Stomach (tissue), 4 donors: ENCODE results near the gene CFAP54.

Experiments used
- POLR2A ChIP-seq, 4 donors: fragments of 450-650 bp; IDR thresholded peaks; one replicate each; pipeline ENCODE4 v1.6.1; 2016; ENCODE audit warnings: antibody characterized with exemption in 4 of 4, control low read depth in 2 of 4, mild to moderate bottlenecking in 1 of 4, moderate library complexity in 1 of 4
- TF ChIP-seq, protein P1 (sequence below), 7 experiments: fragments of 450-650 bp in 4 of 7; fragments of 200-600 bp in 3 of 7; sonication (generic) in 3 of 7; IDR thresholded peaks; one replicate each; pipeline ENCODE4 v1.5.1; 2016 to 2019; ENCODE audit warnings: antibody characterized with exemption in 7 of 7, control low read depth in 2 of 7, mild to moderate bottlenecking in 1 of 7

DNA sequence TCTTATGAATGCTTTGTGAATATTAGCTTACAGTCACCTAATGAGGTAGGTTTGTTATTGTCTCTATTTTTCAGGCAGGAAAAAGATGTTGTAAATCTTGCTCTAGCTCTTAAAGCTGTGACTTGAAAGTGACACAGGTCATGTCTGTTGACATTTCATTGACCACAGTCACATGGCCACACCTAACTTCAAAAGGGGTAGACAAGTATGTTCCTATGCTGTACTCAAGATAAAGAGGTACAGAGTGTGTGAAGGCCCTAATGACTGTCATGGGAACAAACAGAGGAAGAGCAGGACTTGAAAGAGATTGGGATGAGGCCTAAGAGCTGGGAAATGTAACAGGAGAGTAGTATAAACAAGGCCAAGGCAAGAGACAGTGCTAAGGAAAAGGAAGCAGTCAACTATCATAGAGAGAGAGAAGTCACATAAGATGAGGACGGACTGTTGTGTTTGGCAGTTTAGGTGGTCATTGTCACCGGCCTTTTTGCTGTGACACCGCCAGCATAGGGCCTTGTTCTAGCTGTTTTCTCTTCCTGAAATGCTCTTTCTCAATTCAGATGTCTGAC, 181.0 kb downstream of the CFAP54 start:
- TF ChIP-seq, protein P1, sequence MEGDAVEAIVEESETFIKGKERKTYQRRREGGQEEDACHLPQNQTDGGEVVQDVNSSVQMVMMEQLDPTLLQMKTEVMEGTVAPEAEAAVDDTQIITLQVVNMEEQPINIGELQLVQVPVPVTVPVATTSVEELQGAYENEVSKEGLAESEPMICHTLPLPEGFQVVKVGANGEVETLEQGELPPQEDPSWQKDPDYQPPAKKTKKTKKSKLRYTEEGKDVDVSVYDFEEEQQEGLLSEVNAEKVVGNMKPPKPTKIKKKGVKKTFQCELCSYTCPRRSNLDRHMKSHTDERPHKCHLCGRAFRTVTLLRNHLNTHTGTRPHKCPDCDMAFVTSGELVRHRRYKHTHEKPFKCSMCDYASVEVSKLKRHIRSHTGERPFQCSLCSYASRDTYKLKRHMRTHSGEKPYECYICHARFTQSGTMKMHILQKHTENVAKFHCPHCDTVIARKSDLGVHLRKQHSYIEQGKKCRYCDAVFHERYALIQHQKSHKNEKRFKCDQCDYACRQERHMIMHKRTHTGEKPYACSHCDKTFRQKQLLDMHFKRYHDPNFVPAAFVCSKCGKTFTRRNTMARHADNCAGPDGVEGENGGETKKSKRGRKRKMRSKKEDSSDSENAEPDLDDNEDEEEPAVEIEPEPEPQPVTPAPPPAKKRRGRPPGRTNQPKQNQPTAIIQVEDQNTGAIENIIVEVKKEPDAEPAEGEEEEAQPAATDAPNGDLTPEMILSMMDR (IDR thresholded peaks at IDR 0.05), result no peak
- no peak for TF ChIP-seq POLR2A (IDR thresholded peaks at IDR 0.05)
